SH-SY5Y (cell line): Measurements from ENCODE around the gene DMD.

Experiments used
- GATA2 ChIP-seq: IDR thresholded peaks from 2 replicates; pipeline ENCODE4 v1.6.1; 2011; ENCODE audit warnings: mild to moderate bottlenecking, low read depth, low read length
- GATA3 ChIP-seq: IDR thresholded peaks from 2 replicates; pipeline ENCODE4 v1.6.1; 2011; ENCODE audit warnings: low read depth, mild to moderate bottlenecking, low read length, moderate library complexity

DNA sequence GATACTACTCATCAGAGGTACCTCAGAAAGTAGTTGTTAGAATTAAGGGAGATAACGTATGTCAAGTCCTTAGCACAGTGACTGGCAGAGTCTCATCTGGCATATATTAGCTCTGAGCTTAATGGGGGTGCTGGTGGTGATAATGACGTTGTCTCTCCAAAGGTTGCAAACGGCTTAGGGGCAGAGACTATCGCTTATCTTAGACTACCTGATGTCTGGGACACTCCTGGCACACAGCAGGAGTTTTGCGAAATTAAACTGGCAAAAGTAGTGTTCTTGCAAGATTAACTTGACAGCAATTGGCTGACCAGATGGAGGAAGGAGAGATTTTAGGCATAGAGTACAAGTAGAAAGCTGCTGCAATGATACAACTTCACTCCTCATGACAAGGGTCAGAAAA lies 1839.4 kb downstream of the DMD start:
- TF ChIP-seq GATA3: no peak
- no peak for TF ChIP-seq GATA2
